ENCODE data around the gene BANK1.

DNA sequence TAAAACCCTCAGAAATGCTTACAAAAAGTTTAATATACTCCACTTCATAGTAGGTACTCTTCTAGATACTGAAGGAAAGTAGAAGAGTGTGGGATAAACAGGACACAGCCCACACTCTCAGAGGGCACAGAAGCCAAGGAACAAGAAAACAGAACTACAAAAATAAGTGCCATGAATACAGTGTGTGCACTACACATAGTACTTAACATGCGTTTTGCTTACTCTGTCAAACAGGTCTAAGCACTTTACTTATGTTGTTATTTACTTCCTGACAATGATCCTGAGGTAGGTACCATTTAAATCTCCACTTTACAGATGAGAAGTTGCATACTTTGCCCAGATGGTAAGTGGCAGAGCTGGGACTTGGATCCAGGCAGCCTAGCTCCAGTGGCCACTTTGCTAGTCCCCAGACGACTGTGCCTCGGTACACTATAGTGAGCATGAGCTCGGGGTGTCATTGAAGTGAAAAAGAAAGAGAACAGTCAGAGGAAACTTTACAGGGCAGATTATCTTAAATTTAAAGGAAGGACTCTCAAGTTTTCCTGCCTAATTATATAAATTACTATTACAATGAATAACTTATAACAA is 120.3 kb downstream of the BANK1 start:
- TF ChIP-seq, protein P1, sequence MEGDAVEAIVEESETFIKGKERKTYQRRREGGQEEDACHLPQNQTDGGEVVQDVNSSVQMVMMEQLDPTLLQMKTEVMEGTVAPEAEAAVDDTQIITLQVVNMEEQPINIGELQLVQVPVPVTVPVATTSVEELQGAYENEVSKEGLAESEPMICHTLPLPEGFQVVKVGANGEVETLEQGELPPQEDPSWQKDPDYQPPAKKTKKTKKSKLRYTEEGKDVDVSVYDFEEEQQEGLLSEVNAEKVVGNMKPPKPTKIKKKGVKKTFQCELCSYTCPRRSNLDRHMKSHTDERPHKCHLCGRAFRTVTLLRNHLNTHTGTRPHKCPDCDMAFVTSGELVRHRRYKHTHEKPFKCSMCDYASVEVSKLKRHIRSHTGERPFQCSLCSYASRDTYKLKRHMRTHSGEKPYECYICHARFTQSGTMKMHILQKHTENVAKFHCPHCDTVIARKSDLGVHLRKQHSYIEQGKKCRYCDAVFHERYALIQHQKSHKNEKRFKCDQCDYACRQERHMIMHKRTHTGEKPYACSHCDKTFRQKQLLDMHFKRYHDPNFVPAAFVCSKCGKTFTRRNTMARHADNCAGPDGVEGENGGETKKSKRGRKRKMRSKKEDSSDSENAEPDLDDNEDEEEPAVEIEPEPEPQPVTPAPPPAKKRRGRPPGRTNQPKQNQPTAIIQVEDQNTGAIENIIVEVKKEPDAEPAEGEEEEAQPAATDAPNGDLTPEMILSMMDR (IDR thresholded peaks at IDR 0.05): no peak
- no peak for TF ChIP-seq POLR2A (IDR thresholded peaks at IDR 0.05)

All from breast epithelium (tissue), 3 donors.